Measurements from ENCODE around the gene PRKAR2B. TPM values are rescaled to one million over a fixed set of nuclear protein-coding genes. Genes with fewer than 3 reads are reported as not detected.

Gene PRKAR2B
- polyA plus RNA-seq, 1 donor from 2014 or later, result 297 TPM

- H3K79me2 ChIP-seq (replicated peaks; ENCODE audit: insufficient read depth, low read length), result peaks cover 5% of the 10 kb centered on the region
- no peak overlapping the region for H3K4me2 ChIP-seq (ENCODE audit: low read length)
- no peak overlapping the region for H3K4me3 ChIP-seq (ENCODE audit: low read length)
- no peaks in the 10 kb centered on the region for H3K9me2 ChIP-seq (ENCODE audit: insufficient read depth, low read length)
- no peak overlapping the region for H2AFZ ChIP-seq (ENCODE audit: low read depth, low read length)
- H3K9me3 ChIP-seq (ENCODE audit: low read length), result no peaks in the 10 kb centered on the region
- no peaks in the 10 kb centered on the region for H4K20me1 ChIP-seq (ENCODE audit: insufficient read depth)
- H3F3A ChIP-seq (ENCODE audit: insufficient read depth, low read length, poor library complexity, severe bottlenecking), result no peaks in the 10 kb centered on the region
- H3K27ac ChIP-seq (ENCODE audit: low read length), result no peak overlapping the region
- H3K36me3 ChIP-seq (ENCODE audit: insufficient read depth, low read length), result no peaks in the 10 kb centered on the region
- no peaks in the 10 kb centered on the region for H3K27me3 ChIP-seq (ENCODE audit: insufficient read depth, low read depth, low read length)
- H3K9ac ChIP-seq (ENCODE audit: low read length), result no peak overlapping the region
- TF ChIP-seq EZH2 (IDR thresholded peaks at IDR 0.05; ENCODE audit: borderline replicate concordance, insufficient read depth, low read length, poor library complexity, severe bottlenecking) (no peak), EP300 (conservative IDR thresholded peaks at IDR 0.05; ENCODE audit: poor library complexity, severe bottlenecking) (no peak), TAF1 (IDR thresholded peaks at IDR 0.05; ENCODE audit: low read depth) (no peak), MXI1 (conservative IDR thresholded peaks at IDR 0.05; ENCODE audit: poor library complexity, severe bottlenecking) (no peak), SMC3 (conservative IDR thresholded peaks at IDR 0.05; ENCODE audit: poor library complexity) (no peak), POLR2AphosphoS5 (IDR thresholded peaks at IDR 0.05) (no peak), CTCF (IDR thresholded peaks at IDR 0.05; ENCODE audit: poor library complexity, severe bottlenecking) (no peak), RAD21 (conservative IDR thresholded peaks at IDR 0.05) (no peak)
- TF ChIP-seq, protein P1, sequence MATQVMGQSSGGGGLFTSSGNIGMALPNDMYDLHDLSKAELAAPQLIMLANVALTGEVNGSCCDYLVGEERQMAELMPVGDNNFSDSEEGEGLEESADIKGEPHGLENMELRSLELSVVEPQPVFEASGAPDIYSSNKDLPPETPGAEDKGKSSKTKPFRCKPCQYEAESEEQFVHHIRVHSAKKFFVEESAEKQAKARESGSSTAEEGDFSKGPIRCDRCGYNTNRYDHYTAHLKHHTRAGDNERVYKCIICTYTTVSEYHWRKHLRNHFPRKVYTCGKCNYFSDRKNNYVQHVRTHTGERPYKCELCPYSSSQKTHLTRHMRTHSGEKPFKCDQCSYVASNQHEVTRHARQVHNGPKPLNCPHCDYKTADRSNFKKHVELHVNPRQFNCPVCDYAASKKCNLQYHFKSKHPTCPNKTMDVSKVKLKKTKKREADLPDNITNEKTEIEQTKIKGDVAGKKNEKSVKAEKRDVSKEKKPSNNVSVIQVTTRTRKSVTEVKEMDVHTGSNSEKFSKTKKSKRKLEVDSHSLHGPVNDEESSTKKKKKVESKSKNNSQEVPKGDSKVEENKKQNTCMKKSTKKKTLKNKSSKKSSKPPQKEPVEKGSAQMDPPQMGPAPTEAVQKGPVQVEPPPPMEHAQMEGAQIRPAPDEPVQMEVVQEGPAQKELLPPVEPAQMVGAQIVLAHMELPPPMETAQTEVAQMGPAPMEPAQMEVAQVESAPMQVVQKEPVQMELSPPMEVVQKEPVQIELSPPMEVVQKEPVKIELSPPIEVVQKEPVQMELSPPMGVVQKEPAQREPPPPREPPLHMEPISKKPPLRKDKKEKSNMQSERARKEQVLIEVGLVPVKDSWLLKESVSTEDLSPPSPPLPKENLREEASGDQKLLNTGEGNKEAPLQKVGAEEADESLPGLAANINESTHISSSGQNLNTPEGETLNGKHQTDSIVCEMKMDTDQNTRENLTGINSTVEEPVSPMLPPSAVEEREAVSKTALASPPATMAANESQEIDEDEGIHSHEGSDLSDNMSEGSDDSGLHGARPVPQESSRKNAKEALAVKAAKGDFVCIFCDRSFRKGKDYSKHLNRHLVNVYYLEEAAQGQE (IDR thresholded peaks at IDR 0.05; ENCODE audit: borderline replicate concordance), result no peak
Observed at GRCh38 chr7:107071129-107071528, 26.6 kb downstream of the PRKAR2B start.

DNA sequence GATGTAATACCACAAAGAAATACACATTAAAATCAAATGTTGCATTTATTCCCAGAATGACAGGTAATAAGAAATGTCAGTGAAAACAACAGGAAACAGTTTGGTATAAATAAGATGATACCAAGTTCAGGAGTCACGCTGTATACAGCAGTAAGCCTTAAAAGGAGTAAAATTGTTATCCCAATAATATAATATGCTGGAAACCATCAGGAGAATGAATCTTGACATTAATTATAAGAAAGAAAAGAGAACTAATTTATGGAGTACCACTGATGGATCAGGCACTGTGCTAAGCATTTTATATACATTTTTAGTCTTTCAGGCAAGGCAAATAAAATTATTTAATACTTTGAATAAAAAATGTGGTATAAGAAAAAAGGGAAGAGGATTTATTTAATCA, 27.6 kb downstream of the PRKAR2B start:
- TF ChIP-seq EZH2 (IDR thresholded peaks at IDR 0.05; ENCODE audit: borderline replicate concordance, insufficient read depth, low read length, poor library complexity, severe bottlenecking) (no peak), CTCF (IDR thresholded peaks at IDR 0.05; ENCODE audit: poor library complexity, severe bottlenecking) (no peak), RAD21 (conservative IDR thresholded peaks at IDR 0.05) (no peak), EP300 (conservative IDR thresholded peaks at IDR 0.05; ENCODE audit: poor library complexity, severe bottlenecking) (no peak), MXI1 (conservative IDR thresholded peaks at IDR 0.05; ENCODE audit: poor library complexity, severe bottlenecking) (no peak), TAF1 (IDR thresholded peaks at IDR 0.05; ENCODE audit: low read depth) (no peak)
- TF ChIP-seq, protein P1 (IDR thresholded peaks at IDR 0.05; ENCODE audit: borderline replicate concordance), result no peak
- peaks cover 5% of the 10 kb centered on the region for H3K79me2 ChIP-seq (replicated peaks; ENCODE audit: insufficient read depth, low read length)
- H3K27ac ChIP-seq (ENCODE audit: low read length), result no peak overlapping the region
- no peaks in the 10 kb centered on the region for H4K20me1 ChIP-seq (ENCODE audit: insufficient read depth)
- no peaks in the 10 kb centered on the region for H3F3A ChIP-seq (ENCODE audit: insufficient read depth, low read length, poor library complexity, severe bottlenecking)
- H3K9me3 ChIP-seq (ENCODE audit: low read length), result no peaks in the 10 kb centered on the region
- no peak overlapping the region for H3K9ac ChIP-seq (ENCODE audit: low read length)
- no peak overlapping the region for H3K4me2 ChIP-seq (ENCODE audit: low read length)
- H2AFZ ChIP-seq (ENCODE audit: low read depth, low read length), result no peak overlapping the region
- H3K9me2 ChIP-seq (ENCODE audit: insufficient read depth, low read length), result no peaks in the 10 kb centered on the region
- no peak overlapping the region for H3K4me3 ChIP-seq (ENCODE audit: low read length)
- no peaks in the 10 kb centered on the region for H3K27me3 ChIP-seq (ENCODE audit: insufficient read depth, low read depth, low read length)
- H3K36me3 ChIP-seq (ENCODE audit: insufficient read depth, low read length), result no peaks in the 10 kb centered on the region
